GM18951 (cell line): ENCODE data around the gene PACS1.

Experiments
- POLR2A ChIP-seq: IDR thresholded peaks from 4 replicates; pipeline ENCODE4 v1.6.1; 2011; ENCODE audit warnings: mild to moderate bottlenecking; ENCODE audit not compliant: insufficient read length, insufficient read depth; ENCODE audit errors: extremely low read depth
- in situ Hi-C: fragments of 300-500 bp; cut with MboI; formaldehyde crosslinking; loops from one replicate; pipeline ENCODE4 v1.12.0; 2022; ENCODE audit warnings: low sequenced_read_pairs, mixed read lengths, inconsistent platforms; ENCODE audit not compliant: unreplicated experiment

PACS1 gene

DNA sequence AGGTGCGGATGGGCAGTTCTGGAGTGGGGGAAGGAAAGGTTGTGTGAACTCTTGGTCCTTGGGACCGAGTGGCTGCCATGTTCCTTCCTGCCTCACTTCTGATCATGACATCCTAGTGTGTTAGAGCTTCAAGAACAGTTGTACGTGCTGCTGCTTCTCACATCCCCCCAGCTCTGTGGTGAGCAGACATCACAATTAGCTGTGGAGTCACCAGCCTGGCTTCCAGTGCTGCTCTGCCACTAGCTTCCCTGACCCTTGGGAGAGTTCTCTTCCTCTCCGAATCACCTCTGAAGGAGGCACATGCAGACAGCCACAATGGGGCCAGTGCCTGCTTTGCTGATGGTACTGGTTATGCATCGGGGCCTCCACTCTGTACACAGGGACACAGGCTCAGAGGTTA is 192.1 kb downstream of the PACS1 start:
- no peak for TF ChIP-seq POLR2A
- in situ Hi-C loops, result no loop called here

DNA sequence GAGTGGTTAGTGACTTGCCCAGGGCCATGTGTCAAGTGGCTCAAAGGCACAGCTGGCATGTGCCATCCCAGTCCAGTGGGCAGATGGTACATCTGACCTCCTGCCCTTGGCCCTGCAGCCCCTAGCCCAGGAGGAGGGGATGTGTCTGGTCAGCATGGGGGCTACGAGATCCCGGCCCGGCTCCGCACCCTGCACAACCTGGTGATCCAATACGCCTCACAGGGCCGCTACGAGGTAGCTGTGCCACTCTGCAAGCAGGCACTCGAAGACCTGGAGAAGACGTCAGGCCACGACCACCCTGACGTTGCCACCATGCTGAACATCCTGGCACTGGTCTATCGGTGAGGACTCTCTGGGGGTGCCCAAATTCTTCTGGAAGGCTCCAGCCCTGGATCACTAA is 192.6 kb downstream of the PACS1 start:
- in situ Hi-C loops, result no loop called here
- TF ChIP-seq POLR2A, result no peak

DNA sequence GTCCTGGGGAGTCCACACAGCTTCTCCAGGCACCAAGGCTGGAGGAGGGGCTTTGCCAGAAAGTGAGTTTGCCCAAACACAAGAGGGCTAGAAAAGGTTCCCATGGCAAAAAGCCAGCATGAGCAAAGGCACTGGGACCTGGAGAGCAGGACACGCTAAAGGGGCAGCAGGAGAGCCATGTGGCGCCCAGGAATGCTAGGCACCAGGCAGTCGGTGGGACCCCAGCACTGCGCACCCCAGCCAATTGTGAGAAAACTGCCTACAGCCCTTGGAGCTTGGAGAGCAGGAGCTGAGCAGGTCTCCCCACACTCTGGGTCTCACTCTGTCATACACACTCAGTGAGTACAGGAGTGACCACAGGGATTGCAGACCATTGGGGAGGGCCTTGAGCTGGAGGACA is 193.2 kb downstream of the PACS1 start:
- in situ Hi-C loops, result no loop called here
- TF ChIP-seq POLR2A, result no peak

DNA sequence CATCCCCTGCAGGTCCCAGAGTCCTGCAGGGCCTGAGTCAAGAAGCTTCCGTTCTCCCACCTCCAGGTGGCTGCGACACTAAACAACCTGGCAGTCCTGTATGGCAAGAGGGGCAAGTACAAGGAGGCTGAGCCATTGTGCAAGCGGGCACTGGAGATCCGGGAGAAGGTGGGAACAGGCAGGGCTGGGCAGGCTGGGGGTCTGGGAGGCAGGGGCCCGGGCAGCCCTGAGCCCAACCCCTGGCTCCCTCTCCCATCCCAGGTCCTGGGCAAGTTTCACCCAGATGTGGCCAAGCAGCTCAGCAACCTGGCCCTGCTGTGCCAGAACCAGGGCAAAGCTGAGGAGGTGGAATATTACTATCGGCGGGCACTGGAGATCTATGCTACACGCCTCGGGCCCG is 193.7 kb downstream of the PACS1 start:
- in situ Hi-C loops, result no loop called here
- TF ChIP-seq POLR2A, result no peak

DNA sequence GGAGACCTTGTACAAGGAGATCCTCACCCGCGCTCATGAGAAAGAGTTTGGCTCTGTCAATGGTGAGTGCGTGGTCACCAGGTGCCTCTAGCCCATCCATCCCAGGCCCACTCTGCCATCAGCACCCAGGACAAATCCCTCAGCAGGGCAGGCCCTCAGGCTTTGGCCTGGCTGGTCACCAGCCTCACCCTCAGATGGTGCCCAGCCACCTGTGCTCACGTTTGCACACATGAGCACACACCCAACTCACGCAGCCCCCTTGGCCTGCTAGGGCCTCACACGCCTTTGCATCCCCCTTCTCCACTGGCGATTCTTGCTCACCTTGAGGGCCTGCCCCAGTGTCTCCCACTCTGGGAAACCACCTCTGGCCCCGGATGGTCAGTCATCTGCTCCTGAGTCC is 194.3 kb downstream of the PACS1 start:
- in situ Hi-C loops, result no loop called here
- TF ChIP-seq POLR2A, result no peak

DNA sequence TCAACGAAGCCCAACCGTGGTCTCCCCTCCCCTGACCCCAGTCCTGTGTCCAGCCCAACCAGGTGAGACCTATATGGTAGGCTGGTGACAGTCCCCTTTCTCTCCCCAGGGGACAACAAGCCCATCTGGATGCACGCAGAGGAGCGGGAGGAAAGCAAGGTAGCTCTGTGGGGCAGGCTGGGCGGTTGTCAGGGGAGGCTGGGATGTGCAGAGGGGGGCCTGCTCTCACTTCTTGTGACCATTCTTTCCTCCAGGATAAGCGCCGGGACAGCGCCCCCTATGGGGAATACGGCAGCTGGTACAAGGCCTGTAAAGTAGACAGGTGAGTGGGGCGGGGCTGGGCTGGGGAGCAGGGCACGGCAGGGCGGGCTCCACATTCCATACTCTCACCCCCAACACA is 194.8 kb downstream of the PACS1 start:
- in situ Hi-C loops, result no loop called here
- TF ChIP-seq POLR2A, result no peak

DNA sequence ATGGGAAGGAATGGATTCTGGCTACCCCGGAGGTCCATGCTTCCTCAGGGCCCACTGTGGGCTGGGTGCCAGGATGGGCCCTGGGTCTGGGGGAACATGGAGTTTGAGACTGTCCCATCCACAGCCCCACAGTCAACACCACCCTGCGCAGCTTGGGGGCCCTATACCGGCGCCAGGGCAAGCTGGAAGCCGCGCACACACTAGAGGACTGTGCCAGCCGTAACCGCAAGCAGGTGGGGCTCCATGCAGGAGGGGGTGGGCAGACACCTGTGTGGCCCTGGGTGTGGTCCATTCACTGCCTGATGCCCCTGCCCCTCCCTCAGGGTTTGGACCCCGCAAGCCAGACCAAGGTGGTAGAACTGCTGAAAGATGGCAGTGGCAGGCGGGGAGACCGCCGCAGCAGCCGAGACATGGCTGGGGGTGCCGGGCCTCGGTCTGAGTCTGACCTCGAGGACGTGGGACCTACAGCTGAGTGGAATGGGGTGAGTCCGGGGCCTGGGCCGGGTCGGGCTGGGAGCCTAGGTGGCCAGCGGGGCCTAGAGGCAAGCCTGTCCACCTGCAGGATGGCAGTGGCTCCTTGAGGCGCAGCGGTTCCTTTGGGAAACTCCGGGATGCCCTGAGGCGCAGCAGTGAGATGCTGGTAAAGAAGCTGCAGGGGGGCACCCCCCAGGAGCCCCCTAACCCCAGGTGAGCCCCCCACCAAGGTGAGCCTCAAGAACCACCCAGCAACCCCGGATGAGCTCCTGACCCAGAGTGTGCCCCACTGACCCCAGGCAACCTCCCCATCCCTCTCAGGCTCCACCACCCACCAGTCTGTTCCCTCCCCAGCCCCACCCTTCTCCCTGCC is 195.7 kb downstream of the PACS1 start:
- in situ Hi-C loops, result no loop called here

DNA sequence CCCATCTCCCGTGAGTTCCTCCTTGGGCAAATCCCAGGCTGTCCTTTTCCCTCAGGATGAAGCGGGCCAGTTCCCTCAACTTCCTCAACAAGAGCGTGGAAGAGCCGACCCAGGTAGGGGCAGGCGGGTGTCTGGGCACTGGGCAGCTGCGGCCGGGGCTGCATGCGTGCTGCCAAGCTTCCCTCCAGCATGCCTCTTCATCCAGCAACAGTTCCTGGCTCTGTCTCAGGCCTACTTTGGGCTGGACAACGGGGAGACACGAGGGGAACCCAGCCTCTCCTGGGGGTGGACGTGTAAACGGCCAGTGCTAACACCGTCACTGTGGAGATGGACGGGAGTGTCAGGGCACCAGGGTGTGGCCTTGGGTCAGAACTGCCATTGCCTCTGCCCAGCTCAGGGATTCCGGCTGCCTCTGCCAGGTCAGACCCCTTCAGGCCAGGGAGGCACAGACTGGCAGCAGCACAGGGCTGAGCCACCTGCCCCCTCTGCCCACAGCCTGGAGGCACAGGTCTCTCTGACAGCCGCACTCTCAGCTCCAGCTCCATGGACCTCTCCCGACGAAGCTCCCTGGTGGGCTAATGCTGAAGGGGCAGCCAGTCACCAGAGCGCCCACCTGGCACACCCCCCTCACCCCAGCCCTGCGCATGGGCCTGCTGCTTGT is 196.4 kb downstream of the PACS1 start:
- TF ChIP-seq POLR2A, result no peak
- in situ Hi-C loops, result no loop called here

More for the DNA sequence above, 195.7 kb downstream of the PACS1 start:
- TF ChIP-seq POLR2A, result no peak

DNA sequence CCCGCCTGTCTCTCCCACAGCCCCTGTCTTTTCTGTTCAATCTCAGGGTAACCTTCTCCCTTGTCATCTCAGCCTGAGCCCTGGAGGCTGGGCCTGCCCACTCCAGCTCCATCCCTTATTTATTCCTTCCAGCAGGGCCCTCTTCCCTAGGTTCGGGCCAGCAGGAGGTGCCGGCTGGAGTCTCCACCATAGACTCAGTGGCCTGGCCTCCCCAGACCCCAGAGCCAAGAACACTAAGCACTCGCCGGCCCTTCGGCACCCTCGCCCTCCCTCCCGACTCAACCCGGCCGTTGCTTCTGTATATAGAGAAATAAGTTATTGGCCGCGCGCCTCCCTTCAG is 196.9 kb downstream of the PACS1 start:
- in situ Hi-C loops, result no loop called here
- TF ChIP-seq POLR2A, result no peak

DNA sequence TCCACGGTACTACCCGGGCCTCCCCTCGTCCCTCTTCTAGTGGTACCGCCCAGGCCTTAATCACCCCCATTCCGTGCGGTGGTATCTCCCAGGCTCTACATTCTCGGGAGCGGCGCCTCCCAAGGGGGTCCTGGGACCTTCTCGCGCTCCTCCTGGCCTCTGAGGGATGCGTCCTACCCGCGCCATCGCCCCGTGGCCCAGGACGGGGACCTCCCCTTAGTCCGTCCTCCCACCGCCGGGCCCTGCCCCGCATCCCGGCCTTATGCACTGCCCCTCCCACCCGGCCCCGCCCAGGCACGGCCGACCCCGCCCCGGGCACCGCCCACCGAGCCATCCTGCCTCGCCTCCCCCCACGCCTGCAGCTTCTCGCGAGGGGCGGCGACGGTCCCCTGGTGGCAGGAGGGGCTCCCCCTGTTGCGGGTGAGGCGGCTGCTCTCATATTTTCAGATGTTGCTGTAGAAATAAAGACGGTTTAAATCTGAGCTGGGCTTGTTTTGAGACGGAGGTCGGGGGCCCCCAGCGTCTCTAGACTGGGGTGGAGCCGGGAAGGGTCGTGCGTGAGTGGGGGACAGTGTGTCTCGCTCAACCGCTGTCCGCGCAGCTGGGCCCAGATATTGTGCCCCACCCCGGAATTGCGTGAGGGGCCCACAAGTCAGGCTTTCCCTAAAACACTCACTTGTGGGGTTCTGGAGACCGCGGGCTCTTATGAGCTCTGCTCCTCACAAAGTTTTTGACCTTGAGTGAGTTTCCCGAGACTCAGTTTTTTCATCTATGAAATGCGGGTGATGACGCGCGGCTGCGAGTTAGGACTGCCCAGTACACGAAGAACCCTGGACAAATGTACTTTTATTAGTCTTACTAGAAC is 197.5 kb downstream of the PACS1 start:
- in situ Hi-C loops, result no loop called here
- TF ChIP-seq POLR2A, result peak; percentile 53

DNA sequence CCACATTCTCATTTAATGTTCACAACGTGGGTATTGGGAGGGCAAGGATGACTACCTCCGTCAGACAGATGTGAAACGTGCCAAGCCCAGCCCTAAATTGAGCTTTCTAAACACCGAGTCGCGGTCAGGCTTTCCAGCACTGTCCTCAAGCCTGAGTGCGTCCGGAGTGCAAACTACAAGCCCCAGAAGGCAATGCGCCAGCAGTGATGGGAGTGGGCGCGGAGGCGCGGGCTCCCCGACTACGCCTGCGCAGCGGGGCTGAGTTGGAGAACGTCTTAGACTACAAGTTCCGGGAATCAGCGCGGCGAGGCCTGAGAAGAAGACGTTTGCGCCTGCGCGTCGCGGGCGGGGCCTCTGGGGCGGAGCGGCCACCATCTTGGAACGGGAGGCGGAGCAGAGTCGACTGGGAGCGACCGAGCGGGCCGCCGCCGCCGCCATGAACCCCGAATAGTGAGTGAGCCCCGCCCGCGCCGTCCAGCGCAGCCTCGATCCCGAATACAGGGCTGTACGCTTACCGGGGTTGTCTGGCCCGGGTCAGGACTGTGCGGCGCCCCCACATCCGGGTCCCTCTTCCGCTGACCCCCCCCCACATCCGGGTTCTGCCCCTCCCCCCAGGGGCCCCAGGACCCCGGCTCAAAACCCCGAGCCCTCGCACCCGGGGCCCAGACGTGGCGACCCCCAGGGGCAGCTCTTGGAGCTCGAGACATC is 198.3 kb downstream of the PACS1 start, which contains the start of gene RAB1B:
Gene RAB1B, plus strand, starts transcription at position 396 of the 708 bp plus-strand sequence. Its CDS starts 41 bp downstream, at position 437.
- TF ChIP-seq POLR2A, result peak; percentile 76
- in situ Hi-C loops, result no loop called here

DNA sequence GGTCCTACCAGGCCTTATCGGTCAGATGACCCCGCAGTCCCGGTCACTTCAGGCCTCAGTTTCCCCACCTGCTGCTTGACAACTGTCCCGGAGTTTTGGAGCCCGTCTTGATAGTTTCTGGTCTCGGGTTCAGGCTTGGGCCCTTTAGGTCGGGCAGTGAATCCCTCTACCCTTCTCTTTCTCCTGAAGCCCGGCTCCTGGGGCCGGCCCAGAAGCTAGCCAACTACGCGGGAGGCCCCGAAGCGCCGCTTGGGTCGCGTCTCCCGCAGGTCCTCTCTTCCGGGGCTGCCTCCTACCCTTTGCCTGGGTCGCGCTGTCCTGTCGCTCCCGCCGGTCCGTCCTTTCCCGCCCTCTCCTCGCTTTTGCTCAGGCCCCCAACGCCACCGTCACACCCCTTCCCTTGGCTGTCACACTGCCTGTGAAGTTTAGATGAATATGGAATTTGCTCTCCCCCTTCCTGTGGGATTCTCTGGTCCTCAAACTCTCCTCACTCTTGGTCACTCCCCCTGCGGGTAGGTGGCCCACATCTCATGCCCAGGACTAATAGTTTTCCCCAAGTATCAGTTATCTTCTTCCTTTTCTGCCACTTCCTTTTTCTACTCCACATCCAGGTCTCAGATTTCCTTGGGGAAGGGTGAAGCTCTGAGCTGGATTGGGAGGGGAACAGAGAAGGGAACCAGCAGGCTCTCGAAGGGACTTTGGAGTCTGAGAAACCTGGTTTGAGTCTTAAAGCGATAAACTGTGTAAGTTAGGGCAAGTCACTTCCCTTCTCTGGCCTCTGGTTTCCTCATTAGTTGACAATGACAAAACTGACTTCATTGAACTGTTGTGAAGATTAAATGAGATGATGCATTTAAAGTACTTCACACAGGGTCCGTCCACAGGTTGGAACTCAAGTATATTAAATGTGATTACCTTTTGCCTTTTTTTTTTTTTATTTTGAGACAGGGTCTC is 199.2 kb downstream of the PACS1 start:
- in situ Hi-C loops, result no loop called here
- TF ChIP-seq POLR2A, result no peak
